ENCODE measurements around the gene LPCAT2. TPM values are rescaled to one million over a fixed set of nuclear protein-coding genes. Genes with fewer than 3 reads are reported as not detected.

Gene LPCAT2
- total RNA-seq, 1 experiment from 2014 or later, result not detected

GRCh38 chr16:55532227-55532626 lies 23.4 kb downstream of the LPCAT2 start:
- no peak for DNase-seq (ENCODE audit: low spot score)
- in situ Hi-C loops (cut with HindIII; ENCODE audit: low sequenced_read_pairs), result no loop called here

- in situ Hi-C loops (cut with HindIII; ENCODE audit: low sequenced_read_pairs), result no loop called here
- DNase-seq (ENCODE audit: low spot score), result no peak
These were observed 25.9 kb downstream of the LPCAT2 start for GRCh38 chr16:55534756-55535155.

GRCh38 chr16:55539049-55539448 lies 30.2 kb downstream of the LPCAT2 start:
- in situ Hi-C loops (cut with HindIII; ENCODE audit: low sequenced_read_pairs), result no loop called here
- no peak for DNase-seq (ENCODE audit: low spot score)

GRCh38 chr16:55539488-55539887 lies 30.6 kb downstream of the LPCAT2 start:
- in situ Hi-C loops (cut with HindIII; ENCODE audit: low sequenced_read_pairs), result no loop called here

GRCh38 chr16:55540221-55540620 lies 31.3 kb downstream of the LPCAT2 start:
- in situ Hi-C loops (cut with HindIII; ENCODE audit: low sequenced_read_pairs), result no loop called here
- no peak for DNase-seq (ENCODE audit: low spot score)

More at GRCh38 chr16:55539488-55539887, 30.6 kb downstream of the LPCAT2 start:
- DNase-seq (ENCODE audit: low spot score), result no peak

- in situ Hi-C loops (cut with HindIII; ENCODE audit: low sequenced_read_pairs), result no loop called here
- no peak for DNase-seq (ENCODE audit: low spot score)
These were observed 33.7 kb downstream of the LPCAT2 start for GRCh38 chr16:55542459-55543082.

GRCh38 chr16:55543472-55543871 lies 34.6 kb downstream of the LPCAT2 start:
- peak; percentile 31 for DNase-seq (ENCODE audit: low spot score)

GRCh38 chr16:55552621-55553020 lies 43.7 kb downstream of the LPCAT2 start:
- in situ Hi-C loops (cut with HindIII; ENCODE audit: low sequenced_read_pairs), result no loop called here
- DNase-seq (ENCODE audit: low spot score), result no peak

More at GRCh38 chr16:55543472-55543871, 34.6 kb downstream of the LPCAT2 start:
- in situ Hi-C loops (cut with HindIII; ENCODE audit: low sequenced_read_pairs), result no loop called here

GRCh38 chr16:55555436-55555835 lies 46.6 kb downstream of the LPCAT2 start:
- in situ Hi-C loops (cut with HindIII; ENCODE audit: low sequenced_read_pairs), result no loop called here
- DNase-seq (ENCODE audit: low spot score), result no peak

GRCh38 chr16:55557186-55557585 lies 48.3 kb downstream of the LPCAT2 start:
- DNase-seq (ENCODE audit: low spot score), result no peak
- in situ Hi-C loops (cut with HindIII; ENCODE audit: low sequenced_read_pairs), result no loop called here

- in situ Hi-C loops (cut with HindIII; ENCODE audit: low sequenced_read_pairs), result no loop called here
These were observed 50.4 kb downstream of the LPCAT2 start for GRCh38 chr16:55559233-55559632.

GRCh38 chr16:55559933-55560516 lies 51.2 kb downstream of the LPCAT2 start:
- DNase-seq (ENCODE audit: low spot score), result no peak
- in situ Hi-C loops (cut with HindIII; ENCODE audit: low sequenced_read_pairs), result no loop called here

More at GRCh38 chr16:55559233-55559632, 50.4 kb downstream of the LPCAT2 start:
- DNase-seq (ENCODE audit: low spot score), result no peak

GRCh38 chr16:55561319-55561848 lies 52.5 kb downstream of the LPCAT2 start:
- in situ Hi-C loops (cut with HindIII; ENCODE audit: low sequenced_read_pairs), result no loop called here
- DNase-seq (ENCODE audit: low spot score), result no peak

GRCh38 chr16:55562936-55563335 lies 54.1 kb downstream of the LPCAT2 start:
- DNase-seq (ENCODE audit: low spot score), result no peak
- in situ Hi-C loops (cut with HindIII; ENCODE audit: low sequenced_read_pairs), result no loop called here

- in situ Hi-C loops (cut with HindIII; ENCODE audit: low sequenced_read_pairs), result no loop called here
- no peak for DNase-seq (ENCODE audit: low spot score)
These were observed 54.9 kb downstream of the LPCAT2 start for GRCh38 chr16:55563797-55564196.

- in situ Hi-C loops (cut with HindIII; ENCODE audit: low sequenced_read_pairs), result no loop called here
- DNase-seq (ENCODE audit: low spot score), result no peak
These were observed 56.2 kb downstream of the LPCAT2 start for GRCh38 chr16:55565086-55565485.

- in situ Hi-C loops (cut with HindIII; ENCODE audit: low sequenced_read_pairs), result no loop called here
- no peak for DNase-seq (ENCODE audit: low spot score)
These were observed 57.7 kb downstream of the LPCAT2 start, which contains the start of gene CAPNS2 for GRCh38 chr16:55566432-55567175. Gene CAPNS2 (plus strand): TSS chr16:55566684. CDS start chr16:55566757, 73 bp downstream.

GRCh38 chr16:55567382-55567781 lies 58.5 kb downstream of the LPCAT2 start:
- in situ Hi-C loops (cut with HindIII; ENCODE audit: low sequenced_read_pairs), result no loop called here
- DNase-seq (ENCODE audit: low spot score), result no peak

GRCh38 chr16:55568207-55568606 lies 59.3 kb downstream of the LPCAT2 start:
- DNase-seq (ENCODE audit: low spot score), result no peak
- in situ Hi-C loops (cut with HindIII; ENCODE audit: low sequenced_read_pairs), result no loop called here

GRCh38 chr16:55569025-55569424 lies 60.2 kb downstream of the LPCAT2 start:
- in situ Hi-C loops (cut with HindIII; ENCODE audit: low sequenced_read_pairs), result no loop called here
- no peak for DNase-seq (ENCODE audit: low spot score)
